Measurements from ENCODE around the gene PCNX2.

DNA sequence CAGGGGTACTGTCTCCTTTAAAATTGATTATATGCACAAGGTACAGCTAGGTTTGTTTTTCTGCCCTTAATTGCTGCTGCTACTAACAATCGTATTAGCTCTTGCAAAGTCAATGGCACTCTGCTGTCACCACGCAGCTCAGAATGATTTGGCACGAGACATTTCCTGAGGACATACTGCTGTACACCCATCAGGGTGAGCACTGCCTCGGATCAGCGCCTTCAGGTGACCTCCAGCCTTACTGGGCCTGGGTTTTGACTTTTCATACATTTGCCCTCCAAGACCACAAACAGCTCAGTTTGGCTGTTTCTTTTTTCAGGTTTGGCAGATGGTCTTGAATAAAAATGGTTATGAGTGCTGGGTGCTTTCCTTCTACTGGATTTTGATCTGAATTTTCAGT lies 234.3 kb downstream of the PCNX2 start:
- TF ChIP-seq, protein P1, sequence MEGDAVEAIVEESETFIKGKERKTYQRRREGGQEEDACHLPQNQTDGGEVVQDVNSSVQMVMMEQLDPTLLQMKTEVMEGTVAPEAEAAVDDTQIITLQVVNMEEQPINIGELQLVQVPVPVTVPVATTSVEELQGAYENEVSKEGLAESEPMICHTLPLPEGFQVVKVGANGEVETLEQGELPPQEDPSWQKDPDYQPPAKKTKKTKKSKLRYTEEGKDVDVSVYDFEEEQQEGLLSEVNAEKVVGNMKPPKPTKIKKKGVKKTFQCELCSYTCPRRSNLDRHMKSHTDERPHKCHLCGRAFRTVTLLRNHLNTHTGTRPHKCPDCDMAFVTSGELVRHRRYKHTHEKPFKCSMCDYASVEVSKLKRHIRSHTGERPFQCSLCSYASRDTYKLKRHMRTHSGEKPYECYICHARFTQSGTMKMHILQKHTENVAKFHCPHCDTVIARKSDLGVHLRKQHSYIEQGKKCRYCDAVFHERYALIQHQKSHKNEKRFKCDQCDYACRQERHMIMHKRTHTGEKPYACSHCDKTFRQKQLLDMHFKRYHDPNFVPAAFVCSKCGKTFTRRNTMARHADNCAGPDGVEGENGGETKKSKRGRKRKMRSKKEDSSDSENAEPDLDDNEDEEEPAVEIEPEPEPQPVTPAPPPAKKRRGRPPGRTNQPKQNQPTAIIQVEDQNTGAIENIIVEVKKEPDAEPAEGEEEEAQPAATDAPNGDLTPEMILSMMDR (IDR thresholded peaks at IDR 0.05; ENCODE audit: insufficient read depth, low read length, poor library complexity, severe bottlenecking) = no peak
- no peak for TF ChIP-seq EZH2phosphoT487 (conservative IDR thresholded peaks at IDR 0.05; ENCODE audit: low read length)
